PFSK-1 (cell line): ENCODE data around the gene CSNK1G3.

Experiments used
- FOXP2 ChIP-seq: optimal IDR thresholded peaks from 2 replicates; pipeline ENCODE3; 2011; ENCODE audit warnings: borderline replicate concordance, control low read depth, inconsistent platforms; ENCODE audit not compliant: insufficient read depth; ENCODE audit errors: extremely low read length, extremely low read depth
- POLR2AphosphoS5 ChIP-seq: IDR thresholded peaks from 2 replicates; pipeline ENCODE4 v1.6.1; 2012; ENCODE audit warnings: low read depth, mild to moderate bottlenecking, control low read depth, low read length, moderate library complexity
- REST ChIP-seq, 2 experiments: IDR thresholded peaks; 2 replicates each; pipeline versions ENCODE4 v1.6.1 to v1.8.0; 2011 to 2012; ENCODE audit warnings: low read depth in 2 of 2, low read length in 2 of 2, control low read depth in 1 of 2, inconsistent platforms in 1 of 2, mild to moderate bottlenecking in 1 of 2, moderate library complexity in 1 of 2; ENCODE audit not compliant: insufficient read depth in 1 of 2
- SIN3A ChIP-seq: IDR thresholded peaks from 2 replicates; pipeline ENCODE4 v1.6.1; 2012; ENCODE audit warnings: mild to moderate bottlenecking, low read length, moderate library complexity, borderline replicate concordance; ENCODE audit not compliant: insufficient read depth
- TAF1 ChIP-seq: IDR thresholded peaks from 2 replicates; pipeline ENCODE4 v1.6.1; 2012; ENCODE audit warnings: low read length, control low read depth, borderline replicate concordance; ENCODE audit not compliant: insufficient read depth

The CSNK1G3 gene

DNA sequence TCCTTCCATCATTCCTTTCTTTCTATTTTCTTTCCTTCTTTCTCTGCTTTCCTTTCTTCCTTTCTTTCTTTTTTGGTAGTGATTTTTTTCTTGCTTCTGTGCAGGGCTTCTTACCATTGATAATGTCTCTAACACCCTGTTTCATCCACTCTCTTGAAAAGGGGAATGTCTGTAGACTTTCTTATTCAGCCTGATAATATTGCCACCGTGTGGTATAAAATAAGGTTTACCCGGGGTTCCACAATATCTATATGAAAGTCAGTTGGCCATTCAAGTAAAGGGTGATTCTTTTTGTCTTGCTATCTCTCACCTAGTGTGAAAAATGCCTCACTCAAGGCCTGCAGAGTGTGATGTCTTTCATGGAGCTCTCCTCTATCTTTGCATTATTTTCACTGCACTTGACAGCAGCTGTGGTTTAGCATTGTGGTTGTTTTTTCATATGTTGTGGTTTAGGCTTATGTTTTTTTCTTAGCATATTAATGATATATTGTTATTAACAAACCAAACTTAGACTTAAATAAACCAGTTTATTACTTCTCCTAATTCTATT is 153.9 kb downstream of the CSNK1G3 start:
- TF ChIP-seq POLR2AphosphoS5 (no peak), TAF1 (no peak), FOXP2 (no peak), SIN3A (no peak), REST (IDR thresholded peaks at IDR 0.05; ENCODE audit: insufficient read depth in 1 of 2, low read depth in 2 of 2, low read length in 2 of 2) (no peak)
